Hepatocyte (in vitro differentiated cells): ENCODE results near the gene IYD. TPM values are rescaled to one million over a fixed set of nuclear protein-coding genes. Genes with fewer than 3 reads are reported as not detected.

Source experiments
- DNase-seq: peaks from one replicate; pipeline ENCODE4 v3.0.0-alpha.2; 2016; ENCODE audit warnings: low spot score
- H2AFZ ChIP-seq: fragments of 200-600 bp; sonication (generic); 2 replicates; pipeline ENCODE4 v1.6.0; 2016; ENCODE audit warnings: antibody characterized with exemption, mild to moderate bottlenecking
- H3K27ac ChIP-seq: fragments of 200-600 bp; sonication (generic); 2 replicates; pipeline ENCODE4 v1.5.1; 2016; ENCODE audit warnings: mild to moderate bottlenecking
- H3K27me3 ChIP-seq: fragments of 200-600 bp; sonication (generic); 2 replicates; pipeline ENCODE4 v1.6.1; 2016
- H3K36me3 ChIP-seq: fragments of 200-600 bp; sonication (generic); replicated peaks from 2 replicates; pipeline ENCODE4 v1.5.1; 2016; ENCODE audit warnings: low read depth; ENCODE audit not compliant: insufficient read depth
- H3K4me1 ChIP-seq: fragments of 200-600 bp; sonication (generic); 2 replicates; pipeline ENCODE4 v1.5.1; 2016; ENCODE audit warnings: mild to moderate bottlenecking, moderate library complexity; ENCODE audit not compliant: insufficient read depth
- H3K4me2 ChIP-seq: fragments of 200-600 bp; sonication (generic); 2 replicates; pipeline ENCODE4 v1.6.0; 2016
- H3K4me3 ChIP-seq: fragments of 200-600 bp; sonication (generic); 2 replicates; pipeline ENCODE4 v1.5.1; 2016; ENCODE audit warnings: mild to moderate bottlenecking
- H3K79me2 ChIP-seq: fragments of 200-600 bp; sonication (generic); 2 replicates; pipeline ENCODE4 v1.6.0; 2017; ENCODE audit warnings: mild to moderate bottlenecking
- H3K9me2 ChIP-seq: fragments of 200-600 bp; sonication (generic); replicated peaks from 2 replicates; pipeline ENCODE4 v1.6.0; 2017; ENCODE audit warnings: mild to moderate bottlenecking; ENCODE audit not compliant: insufficient read depth
- H3K9me3 ChIP-seq: fragments of 200-600 bp; sonication (generic); 2 replicates; pipeline ENCODE4 v1.5.1; 2016; ENCODE audit warnings: low read depth, mild to moderate bottlenecking
- H4K20me1 ChIP-seq: fragments of 200-600 bp; sonication (generic); 2 replicates; pipeline ENCODE4 v1.6.0; 2016; ENCODE audit warnings: mild to moderate bottlenecking; ENCODE audit not compliant: insufficient read depth, poor library complexity, severe bottlenecking
- EZH2 ChIP-seq: fragments of 200-600 bp; sonication (generic); IDR thresholded peaks from 2 replicates; pipeline ENCODE4 v1.6.1; 2016; ENCODE audit warnings: antibody characterized with exemption, mild to moderate bottlenecking, borderline replicate concordance
- EZH2phosphoT487 ChIP-seq: fragments of 200-600 bp; sonication (generic); IDR thresholded peaks from one replicate; pipeline ENCODE4 v1.6.1; 2018; ENCODE audit warnings: antibody characterized with exemption, mild to moderate bottlenecking, low read depth, moderate library complexity; ENCODE audit not compliant: unreplicated experiment, severe bottlenecking
- WGBS: methylation state at CpG from one replicate; pipeline ENCODE4 v1.1.6; 2016; ENCODE audit warnings: low lambda C conversion rate; ENCODE audit errors: missing lambda C conversion rate; 5-methylcytosine and 5-hydroxymethylcytosine counted together
- polyA plus RNA-seq: library from polyadenylated mRNA; unstranded; fragments of >200 nt; fragmentation: Nextera tagmentation; extraction: Ambion mirVana; gene quantifications from 2 replicates; pipeline ENCODE4 v1.2.1, GENCODE V29; 2016
- total RNA-seq: library from RNA; depleted of rRNA; stranded (reverse); fragments of >200 nt; gene quantifications from 2 replicates; pipeline ENCODE4 v1.2.3, GENCODE V29; 2014
- TF ChIP-seq, protein P1 (sequence below): fragments of 200-600 bp; sonication (generic); IDR thresholded peaks from 2 replicates; pipeline ENCODE4 v1.5.1; 2016; ENCODE audit warnings: antibody characterized with exemption, mild to moderate bottlenecking; ENCODE audit not compliant: poor library complexity

The IYD gene
- total and polyA plus RNA-seq, 2 experiments from 2014 or later = 3.1 to 8.5 TPM

DNA sequence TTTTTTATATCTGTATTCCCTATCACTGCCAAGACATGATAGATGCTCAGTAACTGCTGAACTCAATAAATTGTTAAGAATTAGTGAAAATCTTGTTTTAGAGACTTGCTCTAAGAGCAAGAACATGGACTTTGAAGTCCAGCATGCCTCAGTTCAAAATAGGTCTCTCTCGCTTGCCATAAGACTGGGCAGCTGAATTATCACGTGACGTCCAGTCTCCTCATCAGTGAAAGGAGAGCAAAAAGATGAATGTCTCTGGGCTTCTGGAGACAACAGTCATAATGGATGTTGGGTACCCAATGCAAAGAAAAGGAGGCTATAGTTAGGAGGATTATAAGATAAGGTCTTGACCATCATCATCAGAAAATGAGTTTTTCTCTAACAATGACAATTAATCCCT lies 82.1 kb downstream of the IYD start:
- Histone ChIP-seq H3K36me3 (no peaks in the 10 kb centered on the region), H4K20me1 (no peaks in the 10 kb centered on the region), H3K79me2 (no peaks in the 10 kb centered on the region), H3K9me2 (no peaks in the 10 kb centered on the region), H3K4me3 (no peak overlapping the region), H3K9me3 (no peaks in the 10 kb centered on the region), H3K4me2 (no peak overlapping the region), H3K4me1 (no peaks in the 10 kb centered on the region), H2AFZ (no peak overlapping the region), H3K27me3 (no peaks in the 10 kb centered on the region), H3K27ac (no peak overlapping the region)
- 97% methylated on average over 3 of the region's 3 CpGs for WGBS
- DNase-seq = no peak
- no peak for TF ChIP-seq EZH2
- TF ChIP-seq EZH2phosphoT487 = no peak
- TF ChIP-seq, protein P1, sequence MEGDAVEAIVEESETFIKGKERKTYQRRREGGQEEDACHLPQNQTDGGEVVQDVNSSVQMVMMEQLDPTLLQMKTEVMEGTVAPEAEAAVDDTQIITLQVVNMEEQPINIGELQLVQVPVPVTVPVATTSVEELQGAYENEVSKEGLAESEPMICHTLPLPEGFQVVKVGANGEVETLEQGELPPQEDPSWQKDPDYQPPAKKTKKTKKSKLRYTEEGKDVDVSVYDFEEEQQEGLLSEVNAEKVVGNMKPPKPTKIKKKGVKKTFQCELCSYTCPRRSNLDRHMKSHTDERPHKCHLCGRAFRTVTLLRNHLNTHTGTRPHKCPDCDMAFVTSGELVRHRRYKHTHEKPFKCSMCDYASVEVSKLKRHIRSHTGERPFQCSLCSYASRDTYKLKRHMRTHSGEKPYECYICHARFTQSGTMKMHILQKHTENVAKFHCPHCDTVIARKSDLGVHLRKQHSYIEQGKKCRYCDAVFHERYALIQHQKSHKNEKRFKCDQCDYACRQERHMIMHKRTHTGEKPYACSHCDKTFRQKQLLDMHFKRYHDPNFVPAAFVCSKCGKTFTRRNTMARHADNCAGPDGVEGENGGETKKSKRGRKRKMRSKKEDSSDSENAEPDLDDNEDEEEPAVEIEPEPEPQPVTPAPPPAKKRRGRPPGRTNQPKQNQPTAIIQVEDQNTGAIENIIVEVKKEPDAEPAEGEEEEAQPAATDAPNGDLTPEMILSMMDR = no peak

DNA sequence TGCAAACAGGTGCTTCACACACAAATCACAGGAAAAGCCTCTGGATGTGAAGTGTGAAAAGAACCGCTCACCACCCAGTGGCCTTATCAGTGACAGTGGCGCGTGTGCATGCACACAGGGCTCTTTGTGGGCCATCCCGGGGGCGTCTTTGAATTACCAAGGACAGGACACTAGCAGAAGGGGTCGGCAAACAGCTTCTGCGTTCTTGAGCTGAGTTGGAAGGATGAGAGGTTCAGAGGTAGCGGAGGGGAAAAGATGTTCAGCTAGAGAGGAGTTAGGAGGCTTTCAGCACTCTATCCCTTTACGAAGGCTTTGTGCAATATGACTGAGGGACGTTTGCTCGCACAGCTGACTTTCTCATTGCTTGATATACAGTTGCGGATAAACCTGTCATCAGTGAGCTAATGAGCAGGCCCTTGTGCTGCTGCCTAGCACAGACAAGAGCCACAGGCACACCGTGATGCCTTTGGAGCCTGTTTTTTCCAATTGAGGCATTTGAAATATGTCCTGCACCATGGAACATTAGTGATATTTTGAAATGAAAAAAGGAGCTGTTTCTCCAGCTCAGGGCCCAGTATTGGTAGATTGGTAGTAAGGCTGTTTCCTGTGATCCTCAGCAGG lies 83.1 kb downstream of the IYD start:
- Histone ChIP-seq H2AFZ (no peak overlapping the region), H3K27me3 (no peaks in the 10 kb centered on the region), H3K4me3 (no peak overlapping the region), H3K9me2 (no peaks in the 10 kb centered on the region), H3K36me3 (no peaks in the 10 kb centered on the region), H3K4me1 (peaks cover 3% of the 10 kb centered on the region), H3K27ac (no peak overlapping the region), H4K20me1 (no peaks in the 10 kb centered on the region), H3K9me3 (no peaks in the 10 kb centered on the region), H3K4me2 (no peak overlapping the region), H3K79me2 (no peaks in the 10 kb centered on the region)
- WGBS = 79% methylated on average over 13 of the region's 13 CpGs
- DNase-seq = no peak
- TF ChIP-seq EZH2phosphoT487 = no peak
- TF ChIP-seq, protein P1 = no peak
- no peak for TF ChIP-seq EZH2

DNA sequence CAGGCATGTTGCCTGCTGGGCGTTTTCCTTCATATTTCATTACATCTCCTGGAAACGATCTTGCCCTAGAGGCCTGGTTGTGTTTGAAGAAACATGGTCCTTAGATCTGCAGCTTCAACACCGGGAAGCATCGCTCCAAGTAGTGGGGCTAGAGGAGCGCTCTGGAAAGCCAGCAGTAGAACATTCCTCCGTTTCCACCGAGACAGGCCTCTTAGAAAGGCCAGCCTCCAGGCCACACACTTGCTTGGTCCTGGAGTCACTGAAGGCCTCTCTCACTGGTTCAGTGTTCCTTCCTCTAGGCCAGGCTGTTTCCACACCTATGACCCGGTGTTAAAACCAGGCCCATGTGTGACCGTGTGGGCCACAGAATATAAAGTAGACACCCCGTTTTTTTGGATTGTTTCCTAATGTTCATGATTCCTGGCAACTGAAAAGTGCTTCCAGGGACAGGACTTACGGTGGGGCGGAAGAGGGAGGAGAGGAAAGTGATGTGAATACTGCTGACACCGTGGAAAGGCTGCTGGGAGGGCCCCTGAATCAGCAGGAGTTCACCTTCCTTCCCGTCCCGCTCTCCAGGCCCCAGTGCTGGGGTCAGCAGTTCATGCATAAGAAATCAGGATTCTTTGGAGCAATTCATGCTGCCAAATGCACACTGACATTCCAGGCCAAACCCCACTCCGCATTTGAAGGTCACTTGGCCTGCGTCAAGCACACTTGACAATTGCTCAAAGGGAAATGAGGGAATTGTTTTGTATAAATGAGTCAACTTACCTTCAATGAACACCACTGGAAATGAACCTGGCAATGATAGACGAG lies 83.8 kb downstream of the IYD start:
- peaks cover 6% of the 10 kb centered on the region for H3K4me1 ChIP-seq
- H3K79me2 ChIP-seq = no peaks in the 10 kb centered on the region
- H3K27ac ChIP-seq = no peak overlapping the region
- H3K4me2 ChIP-seq = no peak overlapping the region
- TF ChIP-seq EZH2 (no peak), EZH2phosphoT487 (no peak)
- TF ChIP-seq, protein P1 = no peak
- no peaks in the 10 kb centered on the region for H3K36me3 ChIP-seq
- no peaks in the 10 kb centered on the region for H3K27me3 ChIP-seq
- no peaks in the 10 kb centered on the region for H3K9me2 ChIP-seq
- no peak overlapping the region for H2AFZ ChIP-seq
- H4K20me1 ChIP-seq = no peaks in the 10 kb centered on the region
- H3K9me3 ChIP-seq = no peaks in the 10 kb centered on the region
- no peak for DNase-seq
- no peak overlapping the region for H3K4me3 ChIP-seq
- 83% methylated on average over 18 of the region's 18 CpGs for WGBS
